H1 (cell line): Measurements from ENCODE around the gene LYRM4. TPM values are rescaled to one million over a fixed set of nuclear protein-coding genes. Genes with fewer than 3 reads are reported as not detected.

ENCODE experiments used
- CTCF ChIA-PET: fragments of 300-600 bp; sonication (Branson Sonifier 250); formaldehyde crosslinking; loops from one replicate; lab custom pipeline; 2021; ENCODE audit not compliant: partially characterized antibody; lab: Charles Lee
- POLR2A ChIA-PET: fragments of 300-600 bp; sonication (Branson Sonifier 250); formaldehyde crosslinking; loops from one replicate; lab custom pipeline; 2021; ENCODE audit warnings: inconsistent platforms; ENCODE audit not compliant: partially characterized antibody; lab: Charles Lee
- DNase-seq, 2 experiments: peaks; one replicate each; pipeline versions ENCODE4 v3.0.0 to v3.0.0-alpha.2; 2010 to 2022; ENCODE audit warnings: low spot score in 2 of 2, low read depth in 1 of 2, mixed read lengths in 1 of 2
- FAIRE-seq: peaks from 2 replicates; lab custom pipeline; 2011; peaks lifted over from hg19 to GRCh38; lab: Jason Lieb, UNC
- H2AFZ ChIP-seq: 2 replicates; pipeline ENCODE4 v1.8.1; 2012; ENCODE audit warnings: low read length, inconsistent platforms
- H2AK5ac ChIP-seq: 2 replicates; pipeline ENCODE4 v1.6.1; 2013; ENCODE audit warnings: low read depth, low read length
- H2BK120ac ChIP-seq: replicated peaks from 2 replicates; pipeline ENCODE3; 2013; ENCODE audit warnings: low read depth, low read length, inconsistent platforms
- H2BK12ac ChIP-seq: 2 replicates; pipeline ENCODE4 v1.6.1; 2013; ENCODE audit warnings: low read depth, low read length
- H2BK15ac ChIP-seq: 2 replicates; pipeline ENCODE4 v1.6.1; 2013; ENCODE audit warnings: low read length
- H2BK20ac ChIP-seq: 2 replicates; pipeline ENCODE4 v1.6.1; 2013; ENCODE audit warnings: low read length
- H2BK5ac ChIP-seq: 2 replicates; pipeline ENCODE4 v1.6.1; 2013; ENCODE audit warnings: low read depth, low read length
- H3K14ac ChIP-seq: 2 replicates; pipeline ENCODE4 v1.6.1; 2013; ENCODE audit warnings: inconsistent platforms; ENCODE audit not compliant: insufficient read length
- H3K18ac ChIP-seq: 2 replicates; pipeline ENCODE4 v1.6.1; 2013; ENCODE audit warnings: low read length; ENCODE audit errors: extremely low read depth
- H3K23ac ChIP-seq: 2 replicates; pipeline ENCODE4 v1.6.1; 2013; ENCODE audit warnings: inconsistent platforms; ENCODE audit not compliant: insufficient read length
- H3K23me2 ChIP-seq: 2 replicates; pipeline ENCODE4 v1.6.1; 2013; ENCODE audit warnings: low read depth, low read length
- H3K27ac ChIP-seq: 2 replicates; pipeline ENCODE4 v1.6.1; 2011; ENCODE audit warnings: low read depth, low read length, inconsistent platforms
- H3K27me3 ChIP-seq, 4 experiments: replicated peaks in 1 of 4; 1 replicate in 1 of 4; 2 replicates in 3 of 4; pipeline versions ENCODE4 v1.6.1 to v1.8.1; 2011 to 2013; ENCODE audit warnings: low read length in 3 of 4, mild to moderate bottlenecking in 3 of 4, inconsistent platforms in 2 of 4, mixed read lengths in 2 of 4, moderate library complexity in 1 of 4; ENCODE audit not compliant: control insufficient read depth in 3 of 4, insufficient read depth in 3 of 4; ENCODE audit errors: extremely low read depth in 1 of 4
- H3K36me3 ChIP-seq, 4 experiments: 2 replicates each; pipeline versions ENCODE4 v1.6.1 to v1.8.1; 2011 to 2013; ENCODE audit warnings: mild to moderate bottlenecking in 4 of 4, low read length in 3 of 4, moderate library complexity in 2 of 4, control low read depth in 1 of 4, inconsistent platforms in 1 of 4; ENCODE audit not compliant: insufficient read depth in 4 of 4, control insufficient read depth in 2 of 4
- H3K4ac ChIP-seq: replicated peaks from 2 replicates; pipeline ENCODE3; 2013; ENCODE audit warnings: low read length, low read depth, mixed read lengths, inconsistent platforms; ENCODE audit not compliant: insufficient read length
- H3K4me1 ChIP-seq, 4 experiments: replicated peaks in 1 of 4; 1 replicate in 1 of 4; 2 replicates in 3 of 4; pipeline versions ENCODE4 v1.6.1 to v1.8.1; 2011 to 2013; ENCODE audit warnings: low read length in 3 of 4, inconsistent platforms in 2 of 4, mixed read lengths in 1 of 4; ENCODE audit not compliant: insufficient read depth in 4 of 4, control insufficient read depth in 3 of 4
- H3K4me2 ChIP-seq, 2 experiments: 2 replicates each; pipeline versions ENCODE4 v1.6.1 to v1.8.1; 2011 to 2013; ENCODE audit warnings: low read depth in 2 of 2, low read length in 2 of 2, control low read depth in 1 of 2, inconsistent platforms in 1 of 2, mild to moderate bottlenecking in 1 of 2; ENCODE audit not compliant: insufficient read depth in 1 of 2
- H3K4me3 ChIP-seq, 4 experiments: fragments of 200-600, 300-600 bp in 1 of 4; sonication (generic), shearing (Covaris generic), sonication (Bioruptor Twin) in 1 of 4; 2 replicates each; pipeline versions ENCODE4 v1.5.1 to v1.8.1; 2011 to 2016; ENCODE audit warnings: low read length in 4 of 4, low read depth in 3 of 4, control low read depth in 2 of 4, inconsistent platforms in 2 of 4, mild to moderate bottlenecking in 2 of 4, mixed read lengths in 1 of 4, moderate library complexity in 1 of 4; ENCODE audit not compliant: insufficient read depth in 2 of 4; ENCODE audit errors: extremely low read depth in 1 of 4
- H3K56ac ChIP-seq: replicated peaks from 2 replicates; pipeline ENCODE3; 2013; ENCODE audit warnings: low read depth, mild to moderate bottlenecking, mixed read lengths, low read length, inconsistent platforms; ENCODE audit not compliant: insufficient read length
- H3K79me1 ChIP-seq: 2 replicates; pipeline ENCODE4 v1.6.1; 2013; ENCODE audit warnings: low read depth, low read length, control low read depth
- H3K79me2 ChIP-seq, 2 experiments: 2 replicates each; pipeline versions ENCODE4 v1.6.1 to v1.8.1; 2012 to 2013; ENCODE audit warnings: low read length in 2 of 2, mild to moderate bottlenecking in 2 of 2, inconsistent platforms in 1 of 2; ENCODE audit not compliant: insufficient read depth in 2 of 2, control insufficient read depth in 1 of 2
- H3K9ac ChIP-seq, 4 experiments: replicated peaks in 1 of 4; 1 replicate in 1 of 4; 2 replicates in 3 of 4; pipeline versions ENCODE4 v1.6.1 to v1.8.1; 2011 to 2013; ENCODE audit warnings: low read depth in 3 of 4, low read length in 3 of 4, control low read depth in 2 of 4, mild to moderate bottlenecking in 2 of 4, moderate library complexity in 2 of 4, inconsistent platforms in 1 of 4; ENCODE audit errors: extremely low read depth in 1 of 4
- H3K9me3 ChIP-seq, 2 experiments: 2 replicates each; pipeline versions ENCODE4 v1.6.1 to v1.8.1; 2012 to 2013; ENCODE audit warnings: mild to moderate bottlenecking in 2 of 2, moderate library complexity in 2 of 2, control low read depth in 1 of 2, inconsistent platforms in 1 of 2, low read depth in 1 of 2, low read length in 1 of 2, mixed read lengths in 1 of 2; ENCODE audit not compliant: insufficient read depth in 2 of 2
- H4K20me1 ChIP-seq, 2 experiments: replicated peaks in 1 of 2; 2 replicates each; pipeline versions ENCODE3 to v1.8.1; 2011 to 2013; ENCODE audit warnings: inconsistent platforms in 2 of 2, low read length in 2 of 2, mild to moderate bottlenecking in 1 of 2; ENCODE audit not compliant: insufficient read depth in 2 of 2, control insufficient read depth in 1 of 2
- H4K5ac ChIP-seq: 2 replicates; pipeline ENCODE4 v1.6.1; 2013; ENCODE audit warnings: low read length, low read depth, mixed read lengths, inconsistent platforms; ENCODE audit not compliant: insufficient read length
- H4K8ac ChIP-seq: 2 replicates; pipeline ENCODE4 v1.8.0; 2013; ENCODE audit warnings: mild to moderate bottlenecking, moderate library complexity, low read length, inconsistent platforms; ENCODE audit not compliant: insufficient read depth; ENCODE audit errors: extremely low read depth
- H4K91ac ChIP-seq: replicated peaks from 2 replicates; pipeline ENCODE3; 2013; ENCODE audit warnings: low read length, mixed read lengths, inconsistent platforms; ENCODE audit not compliant: insufficient read length
- ASH2L ChIP-seq: fragments of 200-600, 300-600 bp; sonication (generic); IDR thresholded peaks from one replicate; pipeline ENCODE4 v1.7.1; 2017; ENCODE audit warnings: low read length
- CBX5 ChIP-seq: fragments of 300-800, 300-1000 bp; sonication (generic); IDR thresholded peaks from 2 replicates; pipeline ENCODE4 v1.7.1; 2016; ENCODE audit warnings: antibody characterized with exemption, low read length, low read depth
- CBX8 ChIP-seq: fragments of 300-800, 300-1000 bp; sonication (generic); IDR thresholded peaks from 2 replicates; pipeline ENCODE4 v1.7.1; 2016; ENCODE audit warnings: low read depth, low read length, borderline replicate concordance
- CHD2 ChIP-seq: IDR thresholded peaks from 2 replicates; pipeline ENCODE4 v1.6.1; 2012; ENCODE audit warnings: low read length, improper control_type of control experiment
- HDAC6 ChIP-seq: IDR thresholded peaks from one replicate; pipeline ENCODE4 v1.7.1; 2012; ENCODE audit warnings: low read depth, mild to moderate bottlenecking, inconsistent platforms, low read length, moderate library complexity
- RAD21 ChIP-seq, 2 experiments: IDR thresholded peaks in 1 of 2; conservative IDR thresholded peaks in 1 of 2; 2 replicates each; pipeline ENCODE4 v1.6.1; 2011; ENCODE audit warnings: low read depth in 2 of 2, low read length in 2 of 2, improper control_type of control experiment in 1 of 2, inconsistent platforms in 1 of 2, mild to moderate bottlenecking in 1 of 2, moderate library complexity in 1 of 2
- RBBP5 ChIP-seq: IDR thresholded peaks from 2 replicates; pipeline ENCODE4 v1.7.1; 2012; ENCODE audit warnings: low read depth, mild to moderate bottlenecking, inconsistent platforms, low read length, moderate library complexity, borderline replicate concordance
- RNF2 ChIP-seq: fragments of 200-900, 300-1000 bp; sonication (generic); IDR thresholded peaks from 2 replicates; pipeline ENCODE4 v1.7.1; 2016; ENCODE audit warnings: borderline replicate concordance, low read depth, mild to moderate bottlenecking, antibody characterized with exemption, low read length; ENCODE audit not compliant: poor library complexity, severe bottlenecking; ENCODE audit errors: missing control alignments
- SAP30 ChIP-seq: fragments of 300-600 bp; sonication (generic); IDR thresholded peaks from 2 replicates; pipeline ENCODE4 v1.7.1; 2012; ENCODE audit warnings: low read length, moderate library complexity, mild to moderate bottlenecking, inconsistent platforms; ENCODE audit not compliant: insufficient read depth, insufficient replicate concordance
- TEAD4 ChIP-seq: IDR thresholded peaks from 2 replicates; pipeline ENCODE4 v1.6.1; 2012; ENCODE audit warnings: low read depth, low read length, inconsistent platforms, mixed read lengths
- WGBS, 2 experiments: shearing (Covaris generic) in 1 of 2; methylation state at CpG; one replicate each; pipeline versions ENCODE4 v1.1.6 to v1.1.7; 2013 to 2015; ENCODE audit warnings: low lambda C conversion rate in 2 of 2, mixed read lengths in 2 of 2, inconsistent platforms in 1 of 2, low coverage in 1 of 2, missing lambda C conversion rate in 1 of 2; ENCODE audit not compliant: insufficient replicate concordance in 2 of 2, insufficient coverage in 1 of 2, insufficient read length in 1 of 2; ENCODE audit errors: extremely low coverage in 1 of 2, missing lambda C conversion rate in 1 of 2; 5-methylcytosine and 5-hydroxymethylcytosine counted together
- polyA plus RNA-seq, 7 experiments: library from polyadenylated mRNA; depleted of rRNA in 3 of 7; stranded (reverse) in 5 of 7; unstranded in 2 of 7; fragments of >200 nt in 5 of 7; fragments of 200-250 nt in 2 of 7; gene quantifications; 1 replicate in 5 of 7; 2 replicates in 1 of 7; 4 replicates in 1 of 7; pipeline versions ENCODE4 v1.2.1 to v1.2.3, GENCODE V29; 2011 to 2013; ENCODE audit warnings: missing spikeins in 2 of 7, mixed read lengths in 2 of 7
- total RNA-seq: library from RNA; stranded (reverse); fragmentation: NEBNext Ultra II Directional; extraction: Animal tissue kit (Norgen Biotek cat#: 25700); gene quantifications from 2 replicates; pipeline ENCODE4 v1.2.1, GENCODE V29; 2021
- TF ChIP-seq, protein P1 (sequence below): IDR thresholded peaks from 2 replicates; pipeline ENCODE4 v1.6.1; 2012; ENCODE audit warnings: inconsistent platforms

LYRM4 gene
- total and polyA plus RNA-seq, 2 of the 8 experiments (the other 6 are each of a cell fraction or from before 2014, with no cell fraction given): 56.6 to 62.8 TPM

DNA sequence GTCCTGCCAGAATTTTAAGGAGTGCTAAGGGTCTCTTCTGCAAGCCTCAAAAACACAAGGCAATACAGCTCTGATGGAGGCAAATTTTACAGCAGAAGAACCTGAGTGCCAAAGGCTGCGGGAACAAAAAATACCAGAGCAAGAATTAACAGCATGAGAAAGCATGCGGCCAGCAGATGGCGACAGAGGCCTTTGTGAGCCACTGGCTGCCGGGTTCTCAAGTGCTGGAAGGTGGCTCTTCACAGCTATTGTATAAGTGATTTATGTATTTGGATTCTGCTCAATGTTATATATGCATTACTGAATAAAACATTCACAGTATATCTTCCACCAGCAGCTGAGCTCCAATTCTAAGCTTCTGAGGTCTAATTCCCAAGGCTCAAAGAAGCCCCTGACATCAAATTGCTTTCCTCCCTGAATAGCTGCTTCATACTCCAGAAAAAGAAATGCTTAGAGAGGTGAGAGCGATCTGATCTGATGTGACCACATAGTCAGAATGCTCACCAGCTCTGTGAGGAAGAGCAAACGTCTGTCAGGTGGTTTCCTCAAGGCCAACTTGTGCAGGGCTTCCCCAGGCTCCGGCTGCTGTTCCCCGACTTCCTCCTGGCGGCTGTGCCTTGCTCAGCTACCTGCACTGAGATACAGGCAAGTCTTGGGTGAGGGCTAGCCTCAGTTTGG lies 117.0 kb downstream of the LYRM4 start:
- no peak overlapping the region for H3K14ac ChIP-seq
- CTCF ChIA-PET: interaction anchor here (0.5 to 14.2 kb wide), 58 partner anchors 8 to 1402 kb away, joined by 3 to 256 read pairs (median 4); partner anchors contain the start of genes FARS2 and LYRM4
- H3K27me3 ChIP-seq: no peaks in the 10 kb centered on the region; a peak in 1 of 7 replicates
- H4K5ac ChIP-seq: no peak overlapping the region
- no peaks in the 10 kb centered on the region for H3K9me3 ChIP-seq
- peak; percentile 27 to 92 for DNase-seq
- H3K27ac ChIP-seq: no peak overlapping the region
- no peaks in the 10 kb centered on the region for H3K36me3 ChIP-seq
- H2BK5ac ChIP-seq: no peak overlapping the region
- no peak overlapping the region for H4K91ac ChIP-seq
- peak overlapping the region; percentile 58 for H4K8ac ChIP-seq
- no peaks in the 10 kb centered on the region for H3K79me1 ChIP-seq
- H2AFZ ChIP-seq: no peak overlapping the region
- no peak overlapping the region for H3K4me2 ChIP-seq
- H2BK20ac ChIP-seq: no peak overlapping the region
- POLR2A ChIA-PET: interaction anchor here (0.7 to 0.8 kb wide), 2 partner anchors 9 to 1403 kb away, joined by 3 read pairs; no protein-coding TSS in a partner anchor
- H3K23ac ChIP-seq: no peak overlapping the region
- H3K79me2 ChIP-seq: no peaks in the 10 kb centered on the region
- no peak overlapping the region for H3K56ac ChIP-seq
- H2BK12ac ChIP-seq: no peak overlapping the region
- no peak overlapping the region for H2BK15ac ChIP-seq
- peaks cover 2 to 13% of the 10 kb centered on the region in 2 experiments for H4K20me1 ChIP-seq
- no peak overlapping the region for H3K18ac ChIP-seq
- 55% methylated on average over 9 of the region's 9 CpGs; no CpG with 5 or more reads in 1 of the 2 experiments for WGBS, 2 experiments
- no peak overlapping the region for H3K9ac ChIP-seq
- H3K4ac ChIP-seq: no peak overlapping the region
- FAIRE-seq: peak; percentile 50
- H3K23me2 ChIP-seq: no peaks in the 10 kb centered on the region
- H3K4me3 ChIP-seq: no peak overlapping the region
- no peak overlapping the region for H2BK120ac ChIP-seq
- peaks cover 0 to 4% (median 0%) of the 10 kb centered on the region in 4 experiments; a peak in 3 of 7 replicates for H3K4me1 ChIP-seq
- H2AK5ac ChIP-seq: no peak overlapping the region
- TF ChIP-seq TEAD4: no peak
- TF ChIP-seq ASH2L: no peak
- TF ChIP-seq RBBP5: no peak
- TF ChIP-seq RAD21 (IDR thresholded peaks at IDR 0.05 in 1 of 2, conservative IDR thresholded peaks at IDR 0.05 in 1 of 2; ENCODE audit: low read depth in 2 of 2, low read length in 2 of 2): peak; percentile 91
- TF ChIP-seq CBX8: no peak
- no peak for TF ChIP-seq CBX5
- TF ChIP-seq SAP30: no peak
- no peak for TF ChIP-seq CHD2
- TF ChIP-seq, protein P1, sequence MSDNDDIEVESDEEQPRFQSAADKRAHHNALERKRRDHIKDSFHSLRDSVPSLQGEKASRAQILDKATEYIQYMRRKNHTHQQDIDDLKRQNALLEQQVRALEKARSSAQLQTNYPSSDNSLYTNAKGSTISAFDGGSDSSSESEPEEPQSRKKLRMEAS: no peak
- no peak for TF ChIP-seq HDAC6
- TF ChIP-seq RNF2: no peak
